SH-SY5Y (cell line): ENCODE results near the gene PAK1.

Experiments used
- GATA2 ChIP-seq: IDR thresholded peaks from 2 replicates; pipeline ENCODE4 v1.6.1; 2011; ENCODE audit warnings: mild to moderate bottlenecking, low read depth, low read length
- GATA3 ChIP-seq: IDR thresholded peaks from 2 replicates; pipeline ENCODE4 v1.6.1; 2011; ENCODE audit warnings: low read depth, mild to moderate bottlenecking, low read length, moderate library complexity

PAK1 gene

DNA sequence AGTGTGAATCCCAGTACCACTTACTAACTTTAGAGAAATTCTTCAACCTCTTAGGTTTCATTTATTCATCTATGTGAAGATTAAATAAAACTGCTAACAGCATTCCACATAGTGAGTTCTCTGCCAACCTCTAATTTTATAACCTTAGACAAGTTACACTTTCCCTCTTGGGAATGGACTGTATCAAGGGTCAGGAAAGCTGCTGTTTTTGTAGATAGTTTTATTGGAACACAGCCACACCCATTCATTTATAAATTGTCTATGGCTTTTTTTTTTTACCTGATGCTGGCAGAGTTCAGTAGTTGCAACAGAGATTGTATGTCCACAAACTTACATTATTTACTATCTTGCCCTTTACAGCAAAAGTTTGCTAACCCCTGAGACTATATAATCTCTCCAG is 81.1 kb downstream of the PAK1 start:
- TF ChIP-seq GATA2 (no peak), GATA3 (no peak)

DNA sequence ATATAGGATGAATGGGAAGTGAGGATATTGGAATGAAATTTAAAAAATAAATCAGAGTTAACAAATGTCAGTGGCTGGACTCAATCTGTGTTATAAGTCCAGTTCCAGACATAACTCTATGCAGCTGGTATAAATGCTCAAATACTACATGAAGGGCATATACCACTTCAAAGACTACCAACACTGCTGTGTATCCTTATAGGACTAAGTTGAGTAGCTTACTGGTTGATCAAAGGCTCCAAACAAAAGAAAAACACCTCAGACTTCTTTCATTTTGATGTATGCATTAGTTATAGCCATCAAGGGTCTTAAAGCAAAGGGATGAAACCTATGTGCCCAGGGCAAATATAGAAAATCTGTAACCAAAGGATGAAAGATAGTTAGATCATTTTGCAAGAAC is 86.2 kb downstream of the PAK1 start:
- TF ChIP-seq GATA2 (no peak), GATA3 (no peak)

DNA sequence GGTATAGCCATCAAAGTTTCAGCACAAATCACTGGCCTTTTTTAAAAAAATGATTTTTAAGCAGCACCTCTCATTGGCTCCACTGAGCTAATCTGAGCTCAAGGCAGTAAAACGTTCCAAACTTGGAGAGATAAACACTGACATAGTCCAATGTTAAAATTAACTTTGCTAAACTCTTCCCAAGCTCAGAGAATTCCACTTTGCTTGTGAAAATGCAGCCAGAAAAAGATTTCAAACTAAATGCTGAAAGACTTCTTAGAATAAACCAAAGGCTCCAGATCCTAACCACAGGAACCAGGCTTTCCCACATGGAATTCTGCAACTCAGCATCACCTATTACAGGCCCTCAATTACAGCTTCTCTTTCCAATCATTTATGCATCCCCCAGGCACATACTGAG is 87.7 kb downstream of the PAK1 start:
- TF ChIP-seq GATA2, result no peak
- no peak for TF ChIP-seq GATA3

DNA sequence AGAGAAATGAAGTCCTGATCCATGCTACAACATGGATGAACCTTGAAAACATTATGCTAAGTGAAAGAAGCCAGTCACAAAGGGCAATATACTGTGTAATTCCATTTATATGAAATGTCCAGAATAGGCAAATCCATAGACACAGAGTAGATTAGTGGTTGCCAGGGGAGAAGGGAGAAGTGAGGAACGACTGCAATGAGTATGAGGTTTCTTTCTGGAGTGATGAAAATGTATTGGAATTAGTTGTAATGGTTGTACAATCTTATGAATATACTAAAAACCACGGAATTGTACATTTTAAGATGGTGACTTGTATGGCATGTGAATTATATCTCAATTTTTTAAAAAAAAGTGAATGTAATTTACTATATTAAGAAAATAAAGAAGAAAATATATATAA is 89.3 kb downstream of the PAK1 start:
- TF ChIP-seq GATA3 (no peak), GATA2 (no peak)

DNA sequence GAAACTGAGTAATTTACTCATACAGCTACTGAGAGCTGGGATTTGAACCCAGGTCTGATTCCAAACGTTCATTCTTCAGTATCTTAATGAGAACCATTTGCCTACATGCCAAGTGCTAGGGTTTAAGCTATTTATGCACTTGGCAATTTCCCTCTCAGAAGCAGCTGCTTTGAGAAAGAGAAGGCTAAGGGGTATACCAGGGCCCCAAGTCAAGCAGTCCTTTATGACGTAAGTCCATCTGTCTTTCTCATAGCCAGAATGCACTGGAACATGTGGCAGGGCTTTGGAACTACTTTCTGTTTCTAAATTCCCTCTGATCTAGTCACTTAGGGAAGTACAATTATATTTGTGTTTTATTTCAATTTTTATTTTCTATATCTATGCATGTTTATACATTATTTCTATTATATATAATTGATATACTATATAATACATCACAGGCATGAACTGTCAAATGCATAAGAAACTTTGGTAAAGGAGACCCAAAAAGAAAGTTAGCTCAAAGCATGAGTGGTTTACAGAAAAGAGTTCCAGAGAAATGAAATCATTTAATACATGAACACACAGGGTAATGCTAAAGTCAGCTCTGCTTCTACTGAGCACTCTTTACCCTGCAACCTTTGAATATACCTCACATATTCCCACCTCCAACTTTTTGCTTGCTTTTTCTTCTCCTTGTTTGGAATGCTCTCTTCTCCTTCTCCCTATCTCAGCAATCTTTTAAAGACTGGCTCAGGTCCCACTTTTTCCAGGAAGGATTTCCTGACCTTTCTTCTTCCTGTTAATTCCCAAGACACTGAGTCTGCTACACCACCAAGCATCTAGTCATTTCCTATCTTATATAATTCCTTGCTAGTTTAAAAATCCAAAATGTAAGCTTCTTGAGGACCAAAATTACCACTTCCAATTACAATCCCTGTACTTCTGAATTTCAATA is 91.9 kb downstream of the PAK1 start:
- no peak for TF ChIP-seq GATA2
- TF ChIP-seq GATA3, result no peak

DNA sequence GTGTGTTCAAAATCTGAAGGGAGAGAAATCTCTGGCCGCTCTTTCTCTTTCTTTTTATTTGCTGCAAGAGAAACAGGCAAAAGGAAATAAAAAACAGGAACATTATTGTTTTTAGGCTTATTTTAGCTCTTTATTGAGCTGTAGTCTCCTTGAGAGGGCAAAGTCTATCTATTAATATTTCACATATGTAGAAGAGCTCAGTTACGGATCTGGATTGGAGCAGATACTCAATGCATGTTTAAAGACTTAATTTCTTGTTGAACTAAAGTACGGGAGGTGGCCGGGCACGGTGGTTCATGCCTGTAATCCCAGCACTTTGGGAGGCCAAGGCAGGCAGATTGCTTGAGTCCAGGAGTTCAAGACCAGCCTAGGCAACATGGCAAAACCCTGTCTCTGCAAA is 94.0 kb downstream of the PAK1 start:
- TF ChIP-seq GATA3 (no peak), GATA2 (no peak)

DNA sequence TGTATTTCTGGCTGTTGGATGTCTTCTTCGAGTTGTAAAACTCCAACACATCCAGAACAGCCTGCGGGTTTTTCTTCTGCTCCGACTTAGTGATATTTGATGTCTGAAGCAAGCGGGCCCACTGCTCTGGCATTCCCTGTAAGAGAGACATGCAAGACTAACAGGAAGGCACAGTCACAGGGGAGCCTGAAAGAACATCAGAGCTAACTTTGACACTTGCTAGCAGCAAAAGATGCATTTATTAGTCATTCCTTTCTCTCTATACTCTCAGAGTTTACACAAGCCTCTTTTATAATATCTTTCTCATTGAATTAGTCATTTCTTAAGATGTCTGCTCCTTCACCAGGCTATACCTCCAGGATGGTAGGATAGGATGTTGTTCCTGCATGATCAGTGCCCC is 94.6 kb downstream of the PAK1 start:
- TF ChIP-seq GATA2, result no peak

DNA sequence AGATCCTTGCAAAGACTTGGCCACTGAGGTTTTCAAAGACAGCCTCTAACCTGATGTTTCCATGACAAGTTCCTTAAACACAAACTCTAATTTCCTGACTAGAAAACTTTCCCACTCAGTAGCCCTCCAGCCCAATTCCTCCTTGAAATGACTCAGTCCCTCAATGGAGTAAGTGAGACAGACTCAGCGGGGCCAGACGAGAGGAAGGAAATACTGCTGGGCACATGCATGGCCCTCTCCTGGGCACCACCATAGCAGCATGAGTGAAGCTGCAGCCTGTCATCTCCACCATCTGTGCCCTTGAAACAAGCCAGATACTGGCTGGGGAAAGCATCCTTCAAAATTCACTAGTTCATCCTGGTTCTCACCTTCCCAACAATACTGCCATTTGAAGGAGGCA is 96.2 kb downstream of the PAK1 start:
- TF ChIP-seq GATA2, result no peak
- no peak for TF ChIP-seq GATA3

DNA sequence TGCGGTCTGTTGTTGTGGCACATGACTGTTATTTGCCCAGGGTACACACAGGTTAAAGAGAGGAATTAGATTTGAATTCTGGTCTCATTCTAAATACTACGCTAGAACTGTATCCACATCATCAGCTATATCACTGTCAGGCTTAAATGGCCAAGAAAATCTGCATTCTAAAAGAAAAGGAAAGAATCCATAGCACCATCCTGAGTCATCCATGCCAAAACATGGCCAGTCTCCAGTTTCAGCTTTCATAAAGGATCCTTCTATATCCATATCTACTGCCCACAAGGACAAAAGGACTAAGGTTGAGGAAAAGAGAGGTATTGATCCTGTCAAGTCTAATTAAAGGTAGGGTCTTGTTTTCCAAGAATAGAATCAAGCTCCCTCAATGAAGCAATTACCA is 98.8 kb downstream of the PAK1 start:
- TF ChIP-seq GATA2, result no peak
- no peak for TF ChIP-seq GATA3

DNA sequence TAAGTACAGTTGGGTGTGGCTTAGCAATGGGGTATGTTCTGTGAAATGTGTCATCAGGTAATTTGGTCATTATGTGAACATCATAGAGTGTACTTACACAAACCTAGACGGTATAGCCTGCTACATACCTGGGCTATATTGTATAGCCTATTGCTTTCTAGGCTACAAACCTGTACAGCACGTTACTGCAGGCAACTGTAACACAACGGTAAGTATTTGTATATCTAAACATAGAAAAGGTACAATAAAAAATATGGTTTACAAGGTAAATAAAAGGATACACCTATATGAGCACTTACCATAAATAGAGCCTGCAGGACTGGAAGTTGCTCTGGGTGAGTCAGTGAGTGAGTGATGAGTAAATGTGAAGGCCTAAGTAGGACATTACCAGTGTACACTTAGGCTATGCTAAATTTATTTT is 99.3 kb downstream of the PAK1 start:
- TF ChIP-seq GATA2 (no peak), GATA3 (no peak)

DNA sequence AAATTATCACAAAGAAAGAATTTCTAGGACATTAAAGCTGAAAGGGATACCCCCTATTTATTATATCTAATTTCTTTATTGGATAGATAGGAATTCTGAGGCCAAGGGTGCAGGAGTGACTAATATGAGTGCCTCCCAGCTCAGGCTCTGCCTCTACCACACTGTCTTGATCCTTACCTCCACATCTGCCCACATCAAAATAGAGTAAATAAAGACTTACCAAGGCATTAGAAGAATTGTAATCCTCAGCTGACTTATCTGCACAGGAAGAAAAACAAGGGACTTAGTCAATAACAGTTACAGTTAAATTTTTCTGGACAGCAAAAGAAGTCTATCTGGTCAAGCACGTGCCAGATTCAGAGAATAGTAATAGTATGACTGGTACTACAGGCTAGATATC is 99.8 kb downstream of the PAK1 start:
- TF ChIP-seq GATA2, result no peak
- TF ChIP-seq GATA3, result no peak

DNA sequence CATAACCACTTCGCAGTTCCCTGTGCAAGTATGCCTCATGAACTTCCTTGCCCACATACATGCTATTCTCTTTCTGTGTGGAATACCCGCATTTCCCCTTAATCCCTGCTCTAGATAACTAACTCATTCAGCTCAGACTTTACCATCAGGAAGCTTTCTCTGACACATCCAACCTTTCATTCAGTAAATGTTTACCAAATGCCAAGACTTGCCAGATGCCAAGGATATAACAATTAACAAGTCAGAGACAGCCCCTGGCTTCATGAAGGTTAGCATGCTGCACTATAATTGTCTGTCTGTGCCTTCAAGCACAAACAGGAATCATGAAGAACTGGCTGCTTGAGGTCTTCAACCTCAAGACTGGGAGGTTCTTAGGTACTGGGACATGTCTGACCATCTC is 101.2 kb downstream of the PAK1 start:
- TF ChIP-seq GATA3, result no peak
- no peak for TF ChIP-seq GATA2

DNA sequence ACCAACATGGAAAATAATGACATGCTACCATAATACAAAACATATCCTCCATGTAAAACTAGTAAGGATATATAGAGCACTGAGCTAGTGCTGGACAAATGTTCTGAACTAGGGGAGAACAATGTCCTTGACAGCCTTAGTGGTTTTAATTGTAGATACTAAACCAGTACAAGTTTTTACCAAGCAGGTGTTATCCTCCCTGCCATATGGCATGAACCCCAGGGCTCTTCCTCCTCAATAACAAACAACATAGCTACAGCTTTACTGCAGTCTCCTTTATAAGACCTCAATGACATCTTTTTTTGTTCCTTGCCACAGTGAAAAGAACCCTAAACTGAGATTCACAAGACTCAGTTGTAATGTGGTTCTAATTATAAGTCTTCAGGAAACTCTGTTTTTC is 102.2 kb downstream of the PAK1 start:
- TF ChIP-seq GATA3 (no peak), GATA2 (no peak)

DNA sequence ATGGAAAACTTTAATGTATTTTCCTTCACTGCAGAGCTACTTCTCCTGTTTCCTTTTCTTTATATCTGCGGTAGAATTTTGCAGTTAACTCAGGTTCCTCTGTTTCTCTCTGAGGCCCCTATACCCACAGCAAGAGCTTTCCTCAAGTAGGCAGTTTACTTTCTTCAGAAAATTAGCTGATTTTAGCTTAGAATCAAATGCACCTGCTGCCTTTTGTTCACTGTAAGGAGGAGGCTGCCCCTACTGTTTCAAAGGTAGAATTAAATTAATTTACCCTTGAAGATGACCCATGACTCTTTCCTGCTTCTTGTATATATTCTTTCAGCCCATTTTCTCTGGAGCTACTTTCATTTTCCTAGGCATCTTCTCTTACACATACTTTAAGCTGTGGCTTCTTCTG is 103.7 kb downstream of the PAK1 start:
- TF ChIP-seq GATA2 (no peak), GATA3 (no peak)

DNA sequence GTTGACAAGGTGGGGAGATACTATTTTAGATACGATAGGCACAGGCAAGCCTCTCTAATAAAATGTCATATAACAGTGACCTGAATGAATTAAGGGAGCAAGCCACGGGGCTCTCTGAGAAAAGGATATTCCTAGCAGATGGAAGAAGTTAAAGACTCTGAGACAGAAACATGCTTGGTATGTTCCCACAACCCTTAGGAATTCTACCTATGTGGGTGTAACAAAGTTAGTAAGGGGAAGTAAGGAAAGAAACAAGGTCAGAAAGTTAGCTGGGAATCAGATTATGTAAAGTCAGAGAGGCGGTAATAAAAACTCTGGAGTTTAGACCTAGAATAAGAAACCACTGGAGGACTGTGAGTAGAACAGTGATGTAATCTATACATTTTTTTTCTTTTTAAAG is 112.7 kb downstream of the PAK1 start:
- TF ChIP-seq GATA3, result no peak
- TF ChIP-seq GATA2, result no peak
